Uterus (tissue), 2 donors: Measurements from ENCODE around the gene JPH2.

Experiments used
- POLR2A ChIP-seq, 2 donors: fragments of 450-650 bp; IDR thresholded peaks; one replicate each; pipeline ENCODE4 v1.6.1; 2016; ENCODE audit warnings: antibody characterized with exemption in 2 of 2, mild to moderate bottlenecking in 1 of 2, moderate library complexity in 1 of 2
- TF ChIP-seq, protein P1 (sequence below), 4 experiments: fragments of 200-600 bp in 2 of 4; fragments of 450-650 bp in 2 of 4; sonication (generic) in 2 of 4; IDR thresholded peaks; one replicate each; pipeline ENCODE4 v1.5.1; 2016 to 2019; ENCODE audit warnings: antibody characterized with exemption in 4 of 4, mild to moderate bottlenecking in 2 of 4, moderate library complexity in 1 of 4

DNA sequence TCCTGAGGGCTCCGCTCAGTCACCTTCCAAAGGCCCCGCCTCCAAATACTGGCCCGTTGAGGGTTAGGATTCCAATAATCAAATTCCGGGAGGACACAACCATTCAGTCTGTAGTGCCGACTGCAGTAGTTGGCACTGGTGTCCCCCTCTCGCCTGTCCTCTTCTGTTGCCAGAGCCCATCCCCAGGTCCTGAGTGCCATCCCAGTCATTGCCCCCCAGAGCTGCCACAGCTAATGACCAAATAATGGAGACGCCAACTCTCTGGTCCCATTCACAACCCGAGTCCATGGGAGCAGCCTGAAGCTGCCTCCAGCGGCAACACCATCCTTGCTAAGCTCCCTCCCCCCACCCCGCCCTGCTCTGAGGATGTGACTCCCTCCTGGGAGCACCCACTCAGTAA lies 115.9 kb downstream of the JPH2 start:
- TF ChIP-seq, protein P1, sequence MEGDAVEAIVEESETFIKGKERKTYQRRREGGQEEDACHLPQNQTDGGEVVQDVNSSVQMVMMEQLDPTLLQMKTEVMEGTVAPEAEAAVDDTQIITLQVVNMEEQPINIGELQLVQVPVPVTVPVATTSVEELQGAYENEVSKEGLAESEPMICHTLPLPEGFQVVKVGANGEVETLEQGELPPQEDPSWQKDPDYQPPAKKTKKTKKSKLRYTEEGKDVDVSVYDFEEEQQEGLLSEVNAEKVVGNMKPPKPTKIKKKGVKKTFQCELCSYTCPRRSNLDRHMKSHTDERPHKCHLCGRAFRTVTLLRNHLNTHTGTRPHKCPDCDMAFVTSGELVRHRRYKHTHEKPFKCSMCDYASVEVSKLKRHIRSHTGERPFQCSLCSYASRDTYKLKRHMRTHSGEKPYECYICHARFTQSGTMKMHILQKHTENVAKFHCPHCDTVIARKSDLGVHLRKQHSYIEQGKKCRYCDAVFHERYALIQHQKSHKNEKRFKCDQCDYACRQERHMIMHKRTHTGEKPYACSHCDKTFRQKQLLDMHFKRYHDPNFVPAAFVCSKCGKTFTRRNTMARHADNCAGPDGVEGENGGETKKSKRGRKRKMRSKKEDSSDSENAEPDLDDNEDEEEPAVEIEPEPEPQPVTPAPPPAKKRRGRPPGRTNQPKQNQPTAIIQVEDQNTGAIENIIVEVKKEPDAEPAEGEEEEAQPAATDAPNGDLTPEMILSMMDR (IDR thresholded peaks at IDR 0.05), result no peak
- no peak for TF ChIP-seq POLR2A (IDR thresholded peaks at IDR 0.05)
